ENCODE measurements around the gene RTCA. TPM values are rescaled to one million over a fixed set of nuclear protein-coding genes. Genes with fewer than 3 reads are reported as not detected.

Gene RTCA
- total and polyA plus RNA-seq, 4 donors, result 11.2 to 18.9 (median 15.1) TPM

DNA sequence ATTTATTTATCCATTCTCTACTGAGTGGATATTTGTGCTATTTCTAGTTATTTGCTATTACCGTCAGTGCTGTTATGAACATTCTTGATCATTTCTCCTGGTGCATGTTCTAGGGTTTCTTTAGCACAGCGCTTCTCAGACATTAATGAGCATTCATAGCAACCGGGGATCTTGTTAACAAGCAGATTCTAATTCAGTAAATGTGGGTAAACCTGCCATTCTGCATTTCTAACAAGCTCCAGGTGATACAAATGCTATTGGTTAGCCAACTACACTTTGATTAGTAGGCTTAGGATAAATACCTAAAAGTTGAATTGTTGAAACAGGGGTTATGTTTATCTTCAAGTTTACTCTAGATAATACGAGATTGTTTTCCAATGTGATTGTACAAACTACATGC lies 13.1 kb upstream of the RTCA start:
- H3K36me3 ChIP-seq (ENCODE audit: control insufficient read depth in 4 of 4, insufficient read depth in 3 of 4, low read depth in 1 of 4, low read length in 3 of 4), result no peaks in the 10 kb centered on the region
- WGBS, result 77% methylated on average over 4 of the region's 4 CpGs

DNA sequence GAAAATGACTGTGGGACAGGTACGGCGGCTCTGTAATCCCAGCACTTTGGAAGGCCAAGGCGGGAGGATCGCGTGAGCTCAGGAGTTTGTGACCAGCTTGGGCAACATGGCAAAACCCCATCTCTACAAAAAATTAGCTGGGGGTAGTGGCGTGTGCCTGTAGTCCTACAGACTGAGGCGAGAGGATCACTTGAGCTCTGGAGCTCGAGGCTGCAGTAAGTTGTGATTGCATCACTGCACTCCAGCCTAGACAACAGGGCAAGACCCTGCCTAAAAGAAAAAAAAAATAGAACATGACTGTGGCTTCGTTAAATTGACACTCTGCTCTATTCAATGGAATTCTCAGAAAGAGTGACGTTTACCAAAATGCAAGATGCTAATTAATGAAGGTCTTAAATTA lies 12.5 kb upstream of the RTCA start:
- H3K9me3 ChIP-seq (ENCODE audit: control insufficient read depth in 4 of 4, low read length in 3 of 4), result no peaks in the 10 kb centered on the region
- no peaks in the 10 kb centered on the region for H3K27me3 ChIP-seq (ENCODE audit: control insufficient read depth in 4 of 4, insufficient read depth in 4 of 4, low read length in 3 of 4)
- DNase-seq (ENCODE audit: low spot score), result no peak
- H3K9ac ChIP-seq (ENCODE audit: low read depth in 1 of 2, low read length in 2 of 2), result no peak overlapping the region
- H3K4me1 ChIP-seq (ENCODE audit: control insufficient read depth in 4 of 4, insufficient read depth in 4 of 4, low read length in 3 of 4), result peaks cover 3 to 12% (median 7%) of the 10 kb centered on the region in 4 donors
- no peaks in the 10 kb centered on the region for H3K36me3 ChIP-seq (ENCODE audit: control insufficient read depth in 4 of 4, insufficient read depth in 3 of 4, low read depth in 1 of 4, low read length in 3 of 4)
- H3K27ac ChIP-seq (ENCODE audit: low read depth in 1 of 2, low read length in 2 of 2), result no peak overlapping the region
- H3K4me3 ChIP-seq (ENCODE audit: low read depth in 1 of 3, low read length in 3 of 3), result no peak overlapping the region
- WGBS, result 67% methylated on average over 10 of the region's 10 CpGs
- TF ChIP-seq GABPA (IDR thresholded peaks at IDR 0.05 in 1 of 2, conservative IDR thresholded peaks at IDR 0.05 in 1 of 2) (no peak), JUND (IDR thresholded peaks at IDR 0.05) (no peak), TAF1 (conservative IDR thresholded peaks at IDR 0.05) (no peak), HNF4G (IDR thresholded peaks at IDR 0.05) (no peak), SP1 (IDR thresholded peaks at IDR 0.05) (no peak), HNF4A (conservative IDR thresholded peaks at IDR 0.05) (no peak), NR2F2 (IDR thresholded peaks at IDR 0.05) (no peak), FOXA1 (IDR thresholded peaks at IDR 0.05) (no peak), RXRA (IDR thresholded peaks at IDR 0.05) (no peak), EGR1 (IDR thresholded peaks at IDR 0.05; ENCODE audit: low read depth in 2 of 2) (no peak), RAD21 (IDR thresholded peaks at IDR 0.05) (no peak), FOXA2 (IDR thresholded peaks at IDR 0.05) (no peak)
- TF ChIP-seq, protein P1, sequence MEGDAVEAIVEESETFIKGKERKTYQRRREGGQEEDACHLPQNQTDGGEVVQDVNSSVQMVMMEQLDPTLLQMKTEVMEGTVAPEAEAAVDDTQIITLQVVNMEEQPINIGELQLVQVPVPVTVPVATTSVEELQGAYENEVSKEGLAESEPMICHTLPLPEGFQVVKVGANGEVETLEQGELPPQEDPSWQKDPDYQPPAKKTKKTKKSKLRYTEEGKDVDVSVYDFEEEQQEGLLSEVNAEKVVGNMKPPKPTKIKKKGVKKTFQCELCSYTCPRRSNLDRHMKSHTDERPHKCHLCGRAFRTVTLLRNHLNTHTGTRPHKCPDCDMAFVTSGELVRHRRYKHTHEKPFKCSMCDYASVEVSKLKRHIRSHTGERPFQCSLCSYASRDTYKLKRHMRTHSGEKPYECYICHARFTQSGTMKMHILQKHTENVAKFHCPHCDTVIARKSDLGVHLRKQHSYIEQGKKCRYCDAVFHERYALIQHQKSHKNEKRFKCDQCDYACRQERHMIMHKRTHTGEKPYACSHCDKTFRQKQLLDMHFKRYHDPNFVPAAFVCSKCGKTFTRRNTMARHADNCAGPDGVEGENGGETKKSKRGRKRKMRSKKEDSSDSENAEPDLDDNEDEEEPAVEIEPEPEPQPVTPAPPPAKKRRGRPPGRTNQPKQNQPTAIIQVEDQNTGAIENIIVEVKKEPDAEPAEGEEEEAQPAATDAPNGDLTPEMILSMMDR (IDR thresholded peaks at IDR 0.05; ENCODE audit: low read depth, low read length, missing input control), result no peak
- TF ChIP-seq, protein P2, sequence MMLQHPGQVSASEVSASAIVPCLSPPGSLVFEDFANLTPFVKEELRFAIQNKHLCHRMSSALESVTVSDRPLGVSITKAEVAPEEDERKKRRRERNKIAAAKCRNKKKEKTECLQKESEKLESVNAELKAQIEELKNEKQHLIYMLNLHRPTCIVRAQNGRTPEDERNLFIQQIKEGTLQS (IDR thresholded peaks at IDR 0.05), result no peak
- TF ChIP-seq, protein P3, sequence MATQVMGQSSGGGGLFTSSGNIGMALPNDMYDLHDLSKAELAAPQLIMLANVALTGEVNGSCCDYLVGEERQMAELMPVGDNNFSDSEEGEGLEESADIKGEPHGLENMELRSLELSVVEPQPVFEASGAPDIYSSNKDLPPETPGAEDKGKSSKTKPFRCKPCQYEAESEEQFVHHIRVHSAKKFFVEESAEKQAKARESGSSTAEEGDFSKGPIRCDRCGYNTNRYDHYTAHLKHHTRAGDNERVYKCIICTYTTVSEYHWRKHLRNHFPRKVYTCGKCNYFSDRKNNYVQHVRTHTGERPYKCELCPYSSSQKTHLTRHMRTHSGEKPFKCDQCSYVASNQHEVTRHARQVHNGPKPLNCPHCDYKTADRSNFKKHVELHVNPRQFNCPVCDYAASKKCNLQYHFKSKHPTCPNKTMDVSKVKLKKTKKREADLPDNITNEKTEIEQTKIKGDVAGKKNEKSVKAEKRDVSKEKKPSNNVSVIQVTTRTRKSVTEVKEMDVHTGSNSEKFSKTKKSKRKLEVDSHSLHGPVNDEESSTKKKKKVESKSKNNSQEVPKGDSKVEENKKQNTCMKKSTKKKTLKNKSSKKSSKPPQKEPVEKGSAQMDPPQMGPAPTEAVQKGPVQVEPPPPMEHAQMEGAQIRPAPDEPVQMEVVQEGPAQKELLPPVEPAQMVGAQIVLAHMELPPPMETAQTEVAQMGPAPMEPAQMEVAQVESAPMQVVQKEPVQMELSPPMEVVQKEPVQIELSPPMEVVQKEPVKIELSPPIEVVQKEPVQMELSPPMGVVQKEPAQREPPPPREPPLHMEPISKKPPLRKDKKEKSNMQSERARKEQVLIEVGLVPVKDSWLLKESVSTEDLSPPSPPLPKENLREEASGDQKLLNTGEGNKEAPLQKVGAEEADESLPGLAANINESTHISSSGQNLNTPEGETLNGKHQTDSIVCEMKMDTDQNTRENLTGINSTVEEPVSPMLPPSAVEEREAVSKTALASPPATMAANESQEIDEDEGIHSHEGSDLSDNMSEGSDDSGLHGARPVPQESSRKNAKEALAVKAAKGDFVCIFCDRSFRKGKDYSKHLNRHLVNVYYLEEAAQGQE (IDR thresholded peaks at IDR 0.05), result no peak
- TF ChIP-seq, protein P4, sequence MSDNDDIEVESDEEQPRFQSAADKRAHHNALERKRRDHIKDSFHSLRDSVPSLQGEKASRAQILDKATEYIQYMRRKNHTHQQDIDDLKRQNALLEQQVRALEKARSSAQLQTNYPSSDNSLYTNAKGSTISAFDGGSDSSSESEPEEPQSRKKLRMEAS (IDR thresholded peaks at IDR 0.05), result no peak

More for the DNA sequence above, 13.1 kb upstream of the RTCA start:
- Histone ChIP-seq H3K4me1 (ENCODE audit: control insufficient read depth in 4 of 4, insufficient read depth in 4 of 4, low read length in 3 of 4) (peaks cover 4 to 17% (median 10%) of the 10 kb centered on the region in 4 donors), H3K9ac (ENCODE audit: low read depth in 1 of 2, low read length in 2 of 2) (no peak overlapping the region), H3K27ac (ENCODE audit: low read depth in 1 of 2, low read length in 2 of 2) (no peak overlapping the region), H3K27me3 (ENCODE audit: control insufficient read depth in 4 of 4, insufficient read depth in 4 of 4, low read length in 3 of 4) (no peaks in the 10 kb centered on the region), H3K9me3 (ENCODE audit: control insufficient read depth in 4 of 4, low read length in 3 of 4) (no peaks in the 10 kb centered on the region), H3K4me3 (ENCODE audit: low read depth in 1 of 3, low read length in 3 of 3) (no peak overlapping the region)
- DNase-seq (ENCODE audit: low spot score), result no peak
- TF ChIP-seq, protein P4 (IDR thresholded peaks at IDR 0.05), result no peak
- TF ChIP-seq RXRA (IDR thresholded peaks at IDR 0.05) (no peak), HNF4G (IDR thresholded peaks at IDR 0.05) (no peak), YY1 (IDR thresholded peaks at IDR 0.05) (no peak), SP1 (IDR thresholded peaks at IDR 0.05) (no peak), JUND (IDR thresholded peaks at IDR 0.05) (no peak), TAF1 (conservative IDR thresholded peaks at IDR 0.05) (no peak)
- TF ChIP-seq, protein P5, sequence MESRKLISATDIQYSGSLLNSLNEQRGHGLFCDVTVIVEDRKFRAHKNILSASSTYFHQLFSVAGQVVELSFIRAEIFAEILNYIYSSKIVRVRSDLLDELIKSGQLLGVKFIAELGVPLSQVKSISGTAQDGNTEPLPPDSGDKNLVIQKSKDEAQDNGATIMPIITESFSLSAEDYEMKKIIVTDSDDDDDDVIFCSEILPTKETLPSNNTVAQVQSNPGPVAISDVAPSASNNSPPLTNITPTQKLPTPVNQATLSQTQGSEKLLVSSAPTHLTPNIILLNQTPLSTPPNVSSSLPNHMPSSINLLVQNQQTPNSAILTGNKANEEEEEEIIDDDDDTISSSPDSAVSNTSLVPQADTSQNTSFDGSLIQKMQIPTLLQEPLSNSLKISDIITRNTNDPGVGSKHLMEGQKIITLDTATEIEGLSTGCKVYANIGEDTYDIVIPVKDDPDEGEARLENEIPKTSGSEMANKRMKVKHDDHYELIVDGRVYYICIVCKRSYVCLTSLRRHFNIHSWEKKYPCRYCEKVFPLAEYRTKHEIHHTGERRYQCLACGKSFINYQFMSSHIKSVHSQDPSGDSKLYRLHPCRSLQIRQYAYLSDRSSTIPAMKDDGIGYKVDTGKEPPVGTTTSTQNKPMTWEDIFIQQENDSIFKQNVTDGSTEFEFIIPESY (IDR thresholded peaks at IDR 0.05), result no peak
- TF ChIP-seq, protein P3 (IDR thresholded peaks at IDR 0.05), result no peak
